PC-3 (cell line): ENCODE measurements around the gene POLR2M. TPM values are rescaled to one million over a fixed set of nuclear protein-coding genes. Genes with fewer than 3 reads are reported as not detected.
A peak's percentile ranks its signal among the peaks of the same experiment; 100 is the strongest.

Source experiments
- ATAC-seq: fragments of 200-7000 bp; cut with Tn5 transposase; 2 replicates; pipeline ENCODE4 v1.9.1; 2020; ENCODE audit warnings: mild to moderate bottlenecking, moderate library complexity
- BruUV-seq: library from RNA; stranded (reverse); fragments of 400-500 nt; replicated peaks from 2 replicates; lab custom pipeline; 2021; lab: Mats Ljungman, UMichigan
- CTCF ChIA-PET: fragments of 300-600 bp; sonication (Branson Sonifier 250); formaldehyde crosslinking; loops from one replicate; lab custom pipeline; 2022; ENCODE audit warnings: antibody characterized with exemption; lab: Charles Lee
- POLR2A ChIA-PET: fragments of 300-600 bp; sonication (Branson Sonifier 250); formaldehyde crosslinking; loops from one replicate; lab custom pipeline; 2022; ENCODE audit warnings: antibody characterized with exemption; ENCODE audit not compliant: unreplicated experiment; lab: Charles Lee
- DNase-seq: peaks from one replicate; pipeline ENCODE4 v3.0.0-alpha.2; 2015
- H2AFZ ChIP-seq: fragments of 300-600 bp; sonication (generic); 2 replicates; pipeline ENCODE4 v1.6.0; 2016; ENCODE audit warnings: antibody characterized with exemption, low read length
- H3F3A ChIP-seq: fragments of 300-600 bp; sonication (generic); one replicate; pipeline ENCODE4 v1.6.0; 2017; ENCODE audit warnings: antibody characterized with exemption, low read length, control low read depth, mild to moderate bottlenecking; ENCODE audit not compliant: unreplicated experiment
- H3K27ac ChIP-seq: fragments of 300-600 bp; sonication (generic); 2 replicates; pipeline ENCODE4 v1.5.1; 2016; ENCODE audit warnings: mild to moderate bottlenecking, low read length
- H3K27me3 ChIP-seq: fragments of 300-600 bp; sonication (generic); 2 replicates; pipeline ENCODE4 v1.6.1; 2016; ENCODE audit warnings: low read length, mixed read lengths
- H3K36me3 ChIP-seq: fragments of 300-600 bp; sonication (generic); 2 replicates; pipeline ENCODE4 v1.6.1; 2016; ENCODE audit warnings: low read depth, mixed run types, low read length, mixed read lengths
- H3K4me1 ChIP-seq: fragments of 300-600 bp; sonication (generic); 2 replicates; pipeline ENCODE4 v1.5.1; 2016; ENCODE audit warnings: low read length; ENCODE audit not compliant: insufficient read depth
- H3K4me2 ChIP-seq: fragments of 300-600 bp; sonication (generic); 2 replicates; pipeline ENCODE4 v1.6.0; 2016; ENCODE audit warnings: low read length
- H3K4me3 ChIP-seq: fragments of 300-600 bp; sonication (generic); 2 replicates; pipeline ENCODE4 v1.5.1; 2016; ENCODE audit warnings: mild to moderate bottlenecking, low read length, mixed read lengths
- H3K79me2 ChIP-seq: fragments of 300-600 bp; sonication (generic); 2 replicates; pipeline ENCODE4 v1.6.1; 2017; ENCODE audit warnings: low read length, mixed read lengths
- H3K9ac ChIP-seq: fragments of 300-600 bp; sonication (generic); 2 replicates; pipeline ENCODE4 v1.6.0; 2016; ENCODE audit warnings: mild to moderate bottlenecking, low read length
- H3K9me2 ChIP-seq: fragments of 300-600 bp; sonication (generic); replicated peaks from 2 replicates; pipeline ENCODE4 v1.6.1; 2016; ENCODE audit warnings: mixed run types, low read length, mixed read lengths
- H3K9me3 ChIP-seq: fragments of 300-600 bp; sonication (generic); 2 replicates; pipeline ENCODE4 v1.6.1; 2016; ENCODE audit warnings: low read length, mixed read lengths
- H4K20me1 ChIP-seq: fragments of 300-600 bp; sonication (generic); 2 replicates; pipeline ENCODE4 v1.6.1; 2016; ENCODE audit warnings: low read length, mixed read lengths
- EZH2 ChIP-seq: fragments of 300-600 bp; sonication (generic); IDR thresholded peaks from one replicate; pipeline ENCODE4 v1.6.1; 2017; ENCODE audit warnings: antibody characterized with exemption, mild to moderate bottlenecking, low read length; ENCODE audit not compliant: unreplicated experiment
- EZH2phosphoT487 ChIP-seq: fragments of 300-600 bp; sonication (generic); IDR thresholded peaks from 2 replicates; pipeline ENCODE4 v1.6.1; 2018; ENCODE audit warnings: mild to moderate bottlenecking, antibody characterized with exemption, low read length, borderline replicate concordance
- intact Hi-C: fragments of 100-400 bp; cut with micrococcal nuclease; formaldehyde crosslinking; loops from 2 replicates; pipeline ENCODE4 v1.9.0; 2023
- total RNA-seq: library from RNA; depleted of rRNA; stranded (reverse); fragments of >200 nt; gene quantifications from 2 replicates; pipeline ENCODE4 v1.2.3, GENCODE V29; 2014
- TF ChIP-seq, protein P1 (sequence below): fragments of 300-600 bp; sonication (generic); conservative IDR thresholded peaks from 2 replicates; pipeline ENCODE4 v1.5.1; 2017; ENCODE audit warnings: antibody characterized with exemption, low read depth, mild to moderate bottlenecking, low read length

The POLR2M gene
- total RNA-seq, 1 experiment from 2014 or later = 487 TPM

DNA sequence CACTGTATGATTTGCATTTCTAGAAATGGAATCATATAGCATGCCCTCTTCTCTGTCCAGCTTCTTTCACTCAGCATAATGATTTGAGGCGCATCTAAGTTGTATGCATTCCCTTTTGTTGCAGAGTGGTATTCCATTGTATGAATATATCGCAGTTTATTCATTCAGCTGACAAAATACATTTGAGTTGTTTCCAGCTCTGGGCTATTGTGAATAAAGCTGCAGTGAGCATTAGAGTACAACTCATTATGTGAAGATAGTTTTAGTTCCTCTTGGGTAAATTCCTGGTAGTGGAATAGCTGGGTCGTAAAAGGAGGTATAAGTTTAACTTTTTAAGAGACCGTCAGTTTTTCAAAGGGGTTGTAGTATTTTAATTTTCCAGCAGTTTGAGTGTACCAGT, 38.5 kb upstream of the POLR2M start:
- peak overlapping the region; percentile 34; the same call in 1 of the 2 replicates for H3K4me2 ChIP-seq
- POLR2A ChIA-PET = no interaction called here
- no peaks in the 10 kb centered on the region for H3K36me3 ChIP-seq

DNA sequence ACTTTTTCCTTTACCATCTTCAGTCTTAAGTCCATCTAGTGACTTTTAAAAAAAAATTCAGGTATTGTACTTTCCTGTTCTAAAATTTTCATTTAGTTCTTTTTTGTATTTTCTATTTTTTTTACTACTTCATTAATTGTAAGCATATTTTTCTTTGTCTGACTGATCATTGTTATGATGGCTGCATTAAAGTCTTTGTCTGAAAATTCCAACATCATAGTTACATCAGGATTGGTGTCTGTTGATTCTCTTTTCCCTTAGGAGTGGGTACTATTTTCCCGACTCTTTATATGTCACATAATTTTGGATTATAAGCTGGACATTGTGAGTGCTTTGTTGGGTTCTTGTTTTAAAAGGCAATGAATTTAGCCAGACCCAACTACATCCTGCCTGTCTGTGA, 34.9 kb upstream of the POLR2M start:
- Histone ChIP-seq H4K20me1 (no peaks in the 10 kb centered on the region), H3K4me2 (no peak overlapping the region), H3F3A (no peaks in the 10 kb centered on the region), H3K9ac (no peak overlapping the region), H3K27me3 (no peaks in the 10 kb centered on the region), H3K36me3 (no peaks in the 10 kb centered on the region), H2AFZ (no peak overlapping the region), H3K9me3 (no peaks in the 10 kb centered on the region), H3K4me1 (peaks cover 14% of the 10 kb centered on the region), H3K79me2 (no peaks in the 10 kb centered on the region), H3K4me3 (no peak overlapping the region), H3K9me2 (no peaks in the 10 kb centered on the region), H3K27ac (no peak overlapping the region)
- BruUV-seq = no TSS peak
- intact Hi-C loops = no loop called here
- ChIA-PET CTCF (no interaction called here), POLR2A (no interaction called here)
- DNase-seq (no peak), ATAC-seq (no peak)
- TF ChIP-seq EZH2 = no peak
- TF ChIP-seq, protein P1, sequence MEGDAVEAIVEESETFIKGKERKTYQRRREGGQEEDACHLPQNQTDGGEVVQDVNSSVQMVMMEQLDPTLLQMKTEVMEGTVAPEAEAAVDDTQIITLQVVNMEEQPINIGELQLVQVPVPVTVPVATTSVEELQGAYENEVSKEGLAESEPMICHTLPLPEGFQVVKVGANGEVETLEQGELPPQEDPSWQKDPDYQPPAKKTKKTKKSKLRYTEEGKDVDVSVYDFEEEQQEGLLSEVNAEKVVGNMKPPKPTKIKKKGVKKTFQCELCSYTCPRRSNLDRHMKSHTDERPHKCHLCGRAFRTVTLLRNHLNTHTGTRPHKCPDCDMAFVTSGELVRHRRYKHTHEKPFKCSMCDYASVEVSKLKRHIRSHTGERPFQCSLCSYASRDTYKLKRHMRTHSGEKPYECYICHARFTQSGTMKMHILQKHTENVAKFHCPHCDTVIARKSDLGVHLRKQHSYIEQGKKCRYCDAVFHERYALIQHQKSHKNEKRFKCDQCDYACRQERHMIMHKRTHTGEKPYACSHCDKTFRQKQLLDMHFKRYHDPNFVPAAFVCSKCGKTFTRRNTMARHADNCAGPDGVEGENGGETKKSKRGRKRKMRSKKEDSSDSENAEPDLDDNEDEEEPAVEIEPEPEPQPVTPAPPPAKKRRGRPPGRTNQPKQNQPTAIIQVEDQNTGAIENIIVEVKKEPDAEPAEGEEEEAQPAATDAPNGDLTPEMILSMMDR = no peak
- no peak for TF ChIP-seq EZH2phosphoT487

More for the DNA sequence above, 38.5 kb upstream of the POLR2M start:
- Histone ChIP-seq H3K79me2 (no peaks in the 10 kb centered on the region), H3K4me1 (no peaks in the 10 kb centered on the region), H3K27me3 (no peaks in the 10 kb centered on the region), H2AFZ (no peak overlapping the region), H3K9me2 (no peaks in the 10 kb centered on the region), H3F3A (no peaks in the 10 kb centered on the region), H3K4me3 (no peak overlapping the region), H4K20me1 (no peaks in the 10 kb centered on the region), H3K9ac (no peak overlapping the region), H3K27ac (no peak overlapping the region), H3K9me3 (no peaks in the 10 kb centered on the region)
- ATAC-seq (no peak), DNase-seq (no peak)
- no TSS peak for BruUV-seq
- intact Hi-C loops = loop anchor here (5.0 kb wide), 1 partner anchor 404 kb away; no protein-coding TSS in a partner anchor
- TF ChIP-seq EZH2phosphoT487 (no peak), EZH2 (no peak)
- TF ChIP-seq, protein P1 = no peak
- CTCF ChIA-PET = interaction anchor here (0.6 to 0.7 kb wide), 2 partner anchors 234 to 267 kb away, joined by 4 to 5 read pairs; no protein-coding TSS in a partner anchor

DNA sequence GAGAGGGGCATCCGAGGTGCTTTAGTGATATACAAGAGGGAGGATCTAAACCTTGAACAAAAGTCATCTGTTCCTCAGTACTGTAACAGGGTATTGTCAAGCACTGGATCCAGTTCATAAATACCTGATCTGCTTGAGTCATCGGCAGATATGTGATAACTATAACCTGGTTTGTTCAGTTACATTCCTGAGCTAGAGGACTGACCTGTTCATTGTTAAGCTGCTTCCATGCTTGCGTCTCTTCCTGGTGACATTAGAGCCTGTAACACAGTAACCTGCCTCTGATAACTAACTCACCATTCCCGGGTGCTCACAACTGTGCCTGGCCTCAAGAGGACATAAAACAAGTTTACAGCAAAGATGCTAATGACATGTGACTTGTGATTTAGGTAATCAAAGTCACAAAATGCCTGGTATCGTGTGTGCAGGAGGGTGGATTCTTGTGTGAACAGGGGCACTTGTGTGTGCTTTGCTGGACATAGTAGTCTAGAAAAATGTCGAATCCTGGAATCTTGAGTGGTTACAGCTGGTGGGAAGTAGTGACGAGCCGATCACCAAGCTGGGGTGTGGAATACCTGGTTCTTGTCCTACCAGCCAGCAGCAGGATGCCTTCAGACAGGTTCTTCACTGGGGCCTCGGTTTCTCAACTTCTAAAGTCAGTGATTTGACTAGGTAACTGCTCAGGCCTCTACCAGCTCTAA, 30.9 kb upstream of the POLR2M start:
- DNase-seq (peak; percentile 81), ATAC-seq (peak; percentile 68)
- ChIA-PET CTCF (no interaction called here), POLR2A (no interaction called here)
- Histone ChIP-seq H3K4me2 (peak overlapping the region; percentile 6), H3K4me3 (no peak overlapping the region), H3K9me2 (no peaks in the 10 kb centered on the region), H4K20me1 (no peaks in the 10 kb centered on the region), H3K4me1 (peaks cover 27% of the 10 kb centered on the region), H3K79me2 (no peaks in the 10 kb centered on the region), H3K36me3 (no peaks in the 10 kb centered on the region), H3K9ac (no peak overlapping the region), H3K27ac (peak overlapping the region; percentile 37; the same call in 1 of the 2 replicates), H3K27me3 (no peaks in the 10 kb centered on the region), H3F3A (no peaks in the 10 kb centered on the region), H2AFZ (peak overlapping the region; percentile 16; the same call in 1 of the 2 replicates), H3K9me3 (no peaks in the 10 kb centered on the region)
- intact Hi-C loops = no loop called here
- no TSS peak for BruUV-seq
- TF ChIP-seq EZH2phosphoT487 = no peak
- TF ChIP-seq, protein P1 = no peak
- TF ChIP-seq EZH2 = no peak
